Measurements from ENCODE around the gene BRF1. TPM values are rescaled to one million over a fixed set of nuclear protein-coding genes. Genes with fewer than 3 reads are reported as not detected.
A peak's percentile ranks its signal among the peaks of the same experiment; 100 is the strongest.

BRF1 gene
- total and polyA plus RNA-seq, 2 of the 8 experiments (the other 6 are each of a cell fraction or from before 2014, with no cell fraction given), result 7.7 to 18.3 TPM

- CTCF ChIA-PET (ENCODE audit: partially characterized antibody), result interaction anchor here (0.8 to 1.0 kb wide), 2 partner anchors 28 to 39 kb away, joined by 3 to 4 read pairs; no protein-coding TSS in a partner anchor
- 85% methylated on average over 6 of the region's 6 CpGs; no CpG with 5 or more reads in 1 of the 2 experiments for WGBS, 2 experiments (ENCODE audit: extremely low coverage in 1 of 2, insufficient coverage in 1 of 2, insufficient read length in 1 of 2, insufficient replicate concordance in 2 of 2, low coverage in 1 of 2, low lambda C conversion rate in 2 of 2, missing lambda C conversion rate in 1 of 2)
- H3K36me3 ChIP-seq (ENCODE audit: control insufficient read depth in 2 of 4, insufficient read depth in 4 of 4, low read length in 3 of 4), result no peaks in the 10 kb centered on the region; a peak in 2 of 8 replicates
Measured at GRCh38 chr14:105251920-105252319, 48.9 kb downstream of the BRF1 start.

More at GRCh38 chr14:105251920-105252319, 48.9 kb downstream of the BRF1 start:
- H4K20me1 ChIP-seq (replicated peaks in 1 of 2; ENCODE audit: control insufficient read depth in 1 of 2, insufficient read depth in 2 of 2, low read length in 2 of 2), result peaks cover 0 to 14% of the 10 kb centered on the region in 2 experiments
- no peak overlapping the region for H3K18ac ChIP-seq (ENCODE audit: extremely low read depth, low read length)
- TF ChIP-seq GABPA (IDR thresholded peaks at IDR 0.05; ENCODE audit: borderline replicate concordance, insufficient read depth, low read length) (no peak), CHD1 (IDR thresholded peaks at IDR 0.05; ENCODE audit: low read depth, low read length) (no peak), KDM4A (IDR thresholded peaks at IDR 0.05; ENCODE audit: low read depth, low read length, severe bottlenecking) (no peak), CHD2 (IDR thresholded peaks at IDR 0.05; ENCODE audit: low read length) (no peak), SIN3A (conservative IDR thresholded peaks at IDR 0.05 in 1 of 2, IDR thresholded peaks at IDR 0.05 in 1 of 2; ENCODE audit: low read depth in 1 of 2, low read length in 2 of 2) (no peak)
- no peak overlapping the region for H2BK120ac ChIP-seq (replicated peaks; ENCODE audit: low read depth, low read length)
- H2AFZ ChIP-seq (ENCODE audit: low read length), result no peak overlapping the region
- no peak overlapping the region for H3K27ac ChIP-seq (ENCODE audit: low read depth, low read length)
- H3K14ac ChIP-seq (ENCODE audit: insufficient read length), result no peak overlapping the region
- no peak overlapping the region for H4K91ac ChIP-seq (replicated peaks; ENCODE audit: insufficient read length, low read length)
- no peak overlapping the region for H2BK15ac ChIP-seq (ENCODE audit: low read length)
- FAIRE-seq (no peak), DNase-seq (ENCODE audit: low read depth in 1 of 2, low spot score in 2 of 2) (no peak)
- no peak overlapping the region for H3K56ac ChIP-seq (replicated peaks; ENCODE audit: insufficient read length, low read depth, low read length)
- no peak overlapping the region for H2BK5ac ChIP-seq (ENCODE audit: low read depth, low read length)
- H3K79me2 ChIP-seq (ENCODE audit: control insufficient read depth in 1 of 2, insufficient read depth in 2 of 2, low read length in 2 of 2), result no peaks in the 10 kb centered on the region
- H3K9ac ChIP-seq (replicated peaks in 1 of 4; ENCODE audit: extremely low read depth in 1 of 4, low read depth in 3 of 4, low read length in 3 of 4), result no peak overlapping the region
- peaks cover 0 to 7% (median 3%) of the 10 kb centered on the region in 4 experiments; a peak in 3 of 7 replicates for H3K27me3 ChIP-seq (replicated peaks in 1 of 4; ENCODE audit: control insufficient read depth in 3 of 4, extremely low read depth in 1 of 4, insufficient read depth in 3 of 4, low read length in 3 of 4)
- H3K79me1 ChIP-seq (ENCODE audit: low read depth, low read length), result no peaks in the 10 kb centered on the region; the same call in 1 of the 2 replicates
- H3K4me3 ChIP-seq (ENCODE audit: extremely low read depth in 1 of 4, insufficient read depth in 2 of 4, low read depth in 3 of 4, low read length in 4 of 4), result no peak overlapping the region
- H3K23ac ChIP-seq (ENCODE audit: insufficient read length), result no peak overlapping the region
- H4K5ac ChIP-seq (ENCODE audit: insufficient read length, low read depth, low read length), result no peak overlapping the region
- H3K9me3 ChIP-seq (ENCODE audit: insufficient read depth in 2 of 2, low read depth in 1 of 2, low read length in 1 of 2), result no peaks in the 10 kb centered on the region
- no peak overlapping the region for H2BK12ac ChIP-seq (ENCODE audit: low read depth, low read length)
- no peak overlapping the region for H2BK20ac ChIP-seq (ENCODE audit: low read length)
- H3K23me2 ChIP-seq (ENCODE audit: low read depth, low read length), result peaks cover 10% of the 10 kb centered on the region; the same call in 1 of the 2 replicates
- 0 out of 2 replicates have a peak overlapping the region, but pooled peaks have one; percentile 22 for H4K8ac ChIP-seq (ENCODE audit: extremely low read depth, insufficient read depth, low read length)
- H3K4me2 ChIP-seq (ENCODE audit: insufficient read depth in 1 of 2, low read depth in 2 of 2, low read length in 2 of 2), result no peak overlapping the region
- no peak overlapping the region for H2AK5ac ChIP-seq (ENCODE audit: low read depth, low read length)
- H3K4me1 ChIP-seq (replicated peaks in 1 of 4; ENCODE audit: control insufficient read depth in 3 of 4, insufficient read depth in 4 of 4, low read length in 3 of 4), result peaks cover 0 to 6% (median 2%) of the 10 kb centered on the region in 4 experiments; a peak in 3 of 7 replicates
- POLR2A ChIA-PET (ENCODE audit: partially characterized antibody), result interaction anchor here (0.7 kb wide), 1 partner anchor 42 kb away, joined by 3 read pairs; no protein-coding TSS in a partner anchor
- no peak overlapping the region for H3K4ac ChIP-seq (replicated peaks; ENCODE audit: insufficient read length, low read depth, low read length)
